Keratinocyte (primary cell): ENCODE data around the gene ATG2B.

Experiments
- CTCF ChIP-seq, 3 experiments: IDR thresholded peaks in 1 of 3; conservative IDR thresholded peaks in 1 of 3; optimal IDR thresholded peaks in 1 of 3; 2 replicates in 2 of 3; 3 replicates in 1 of 3; pipeline versions ENCODE3 to v1.5.1; 2011; ENCODE audit warnings: low read length in 3 of 3, mild to moderate bottlenecking in 3 of 3, moderate library complexity in 2 of 3, control low read depth in 1 of 3, inconsistent platforms in 1 of 3; ENCODE audit not compliant: insufficient read depth in 2 of 3; ENCODE audit errors: extremely low read depth in 1 of 3
- EZH2 ChIP-seq: IDR thresholded peaks from one replicate; pipeline ENCODE4 v1.6.1; 2012; ENCODE audit warnings: inconsistent platforms, mild to moderate bottlenecking, low read length, moderate library complexity

GRCh38 chr14:96380735-96381134 is 17.6 kb upstream of the ATG2B start:
- TF ChIP-seq EZH2 (no peak), CTCF (optimal IDR thresholded peaks at IDR 0.05 in 1 of 3, IDR thresholded peaks at IDR 0.05 in 1 of 3, conservative IDR thresholded peaks at IDR 0.05 in 1 of 3; ENCODE audit: extremely low read depth in 1 of 3, insufficient read depth in 2 of 3, low read length in 3 of 3) (no peak)
